GM18520 (cell line): Measurements from ENCODE around the gene LRRC8D.

ENCODE experiments used
- ATAC-seq: cut with Tn5 transposase; IDR thresholded peaks from one replicate; pipeline ENCODE4 v1.9.1; 2021; ENCODE audit not compliant: unreplicated experiment

LRRC8D gene

GRCh38 chr1:89934461-89934860, 113.6 kb downstream of the LRRC8D start:
- ATAC-seq, result no peak

- no peak for ATAC-seq
Measured at GRCh38 chr1:89935235-89935634, 114.4 kb downstream of the LRRC8D start.

GRCh38 chr1:89936694-89937093, 115.9 kb downstream of the LRRC8D start:
- ATAC-seq, result no peak

- no peak for ATAC-seq
Measured at GRCh38 chr1:89938171-89939055, 117.6 kb downstream of the LRRC8D start.

- ATAC-seq, result no peak
Measured at GRCh38 chr1:89939059-89939570, 118.3 kb downstream of the LRRC8D start.

- no peak for ATAC-seq
Measured at GRCh38 chr1:89939693-89940438, 119.0 kb downstream of the LRRC8D start.

- no peak for ATAC-seq
Measured at GRCh38 chr1:89941110-89941766, 120.4 kb downstream of the LRRC8D start.

GRCh38 chr1:89942014-89942413, 121.2 kb downstream of the LRRC8D start:
- no peak for ATAC-seq

GRCh38 chr1:89942825-89943658, 122.2 kb downstream of the LRRC8D start:
- no peak for ATAC-seq

GRCh38 chr1:89943846-89944781, 123.3 kb downstream of the LRRC8D start:
- ATAC-seq, result no peak

GRCh38 chr1:89945852-89946476, 125.1 kb downstream of the LRRC8D start:
- peak; percentile 87 for ATAC-seq

GRCh38 chr1:89946532-89946931, 125.7 kb downstream of the LRRC8D start:
- no peak for ATAC-seq

GRCh38 chr1:89948722-89949345, 128.0 kb downstream of the LRRC8D start:
- no peak for ATAC-seq

- no peak for ATAC-seq
Measured at GRCh38 chr1:89949991-89950624, 129.3 kb downstream of the LRRC8D start.

GRCh38 chr1:89950703-89951102, 129.9 kb downstream of the LRRC8D start:
- ATAC-seq, result no peak

GRCh38 chr1:89951766-89952604, 131.2 kb downstream of the LRRC8D start:
- no peak for ATAC-seq

GRCh38 chr1:89952605-89953130, 131.8 kb downstream of the LRRC8D start:
- no peak for ATAC-seq
